ENCODE results near the gene DLST.

DNA sequence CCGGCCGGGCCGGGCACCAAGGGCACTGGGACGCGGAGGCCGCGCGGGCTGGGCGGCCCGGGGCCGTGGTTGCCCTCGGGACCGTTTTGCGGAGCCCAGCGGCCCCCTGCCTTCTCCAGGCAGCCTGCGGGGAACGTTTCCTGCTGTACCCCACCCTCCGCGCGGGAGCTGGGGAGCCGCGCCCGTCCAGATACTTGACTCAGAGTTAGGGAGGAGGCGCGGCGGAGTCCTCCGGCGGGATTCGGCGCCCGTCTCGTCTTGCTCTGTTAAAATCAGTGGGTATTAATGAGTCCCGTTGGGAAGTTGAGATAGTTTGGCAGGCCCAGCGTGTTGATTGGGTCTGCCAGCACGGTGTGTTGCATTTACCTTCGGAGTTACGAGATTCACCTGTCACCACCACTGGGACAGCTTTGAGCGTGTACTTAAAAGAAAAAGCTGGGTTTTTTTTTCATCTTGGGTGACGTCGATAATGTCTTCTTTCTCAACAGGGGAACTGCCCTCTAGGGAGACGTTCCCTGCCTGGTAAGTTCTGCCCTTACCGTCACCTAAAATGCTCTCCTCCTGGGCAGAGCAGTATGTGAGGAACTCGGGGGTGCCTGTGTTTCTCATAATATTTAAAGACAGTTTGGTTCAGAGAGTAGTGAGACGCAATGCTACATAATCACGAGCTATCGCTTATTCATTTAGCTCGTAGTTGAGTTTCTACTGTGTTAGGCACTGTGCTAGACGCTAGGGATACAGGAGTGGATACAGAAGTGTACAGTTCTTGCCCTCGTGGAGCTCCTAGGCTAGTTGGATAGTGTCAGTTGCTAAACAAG, 596 bp downstream of the DLST start:
- TF ChIP-seq, protein P1, sequence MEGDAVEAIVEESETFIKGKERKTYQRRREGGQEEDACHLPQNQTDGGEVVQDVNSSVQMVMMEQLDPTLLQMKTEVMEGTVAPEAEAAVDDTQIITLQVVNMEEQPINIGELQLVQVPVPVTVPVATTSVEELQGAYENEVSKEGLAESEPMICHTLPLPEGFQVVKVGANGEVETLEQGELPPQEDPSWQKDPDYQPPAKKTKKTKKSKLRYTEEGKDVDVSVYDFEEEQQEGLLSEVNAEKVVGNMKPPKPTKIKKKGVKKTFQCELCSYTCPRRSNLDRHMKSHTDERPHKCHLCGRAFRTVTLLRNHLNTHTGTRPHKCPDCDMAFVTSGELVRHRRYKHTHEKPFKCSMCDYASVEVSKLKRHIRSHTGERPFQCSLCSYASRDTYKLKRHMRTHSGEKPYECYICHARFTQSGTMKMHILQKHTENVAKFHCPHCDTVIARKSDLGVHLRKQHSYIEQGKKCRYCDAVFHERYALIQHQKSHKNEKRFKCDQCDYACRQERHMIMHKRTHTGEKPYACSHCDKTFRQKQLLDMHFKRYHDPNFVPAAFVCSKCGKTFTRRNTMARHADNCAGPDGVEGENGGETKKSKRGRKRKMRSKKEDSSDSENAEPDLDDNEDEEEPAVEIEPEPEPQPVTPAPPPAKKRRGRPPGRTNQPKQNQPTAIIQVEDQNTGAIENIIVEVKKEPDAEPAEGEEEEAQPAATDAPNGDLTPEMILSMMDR (IDR thresholded peaks at IDR 0.05), result no peak
- TF ChIP-seq POLR2A (IDR thresholded peaks at IDR 0.05) (no peak), EP300 (IDR thresholded peaks at IDR 0.05) (no peak)
